ENCODE data around the gene GCLM. TPM values are rescaled to one million over a fixed set of nuclear protein-coding genes. Genes with fewer than 3 reads are reported as not detected.

GCLM gene
- total and polyA plus RNA-seq, 2 donors (not counting 3 experiments of a cell fraction or from before 2014, with no cell fraction given) = 12.3 to 55.9 TPM

- Histone ChIP-seq H3K36me3 (ENCODE audit: control insufficient read depth in 2 of 2, extremely low read depth in 1 of 2, insufficient read depth in 2 of 2, low read length in 2 of 2) (no peaks in the 10 kb centered on the region), H3K4me1 (ENCODE audit: control insufficient read depth, extremely low read depth, insufficient read depth, low read length) (no peaks in the 10 kb centered on the region), H3K9me3 (replicated peaks; ENCODE audit: control insufficient read depth, insufficient read depth, low read length) (no peaks in the 10 kb centered on the region), H3K79me2 (ENCODE audit: control insufficient read depth, insufficient read depth, low read length) (no peaks in the 10 kb centered on the region), H3K4me2 (ENCODE audit: insufficient read depth, low read length) (no peak overlapping the region), H3K4me3 (replicated peaks in 1 of 3; ENCODE audit: insufficient read depth in 1 of 3, low read depth in 1 of 3, low read length in 3 of 3) (no peak overlapping the region), H3K27me3 (ENCODE audit: control insufficient read depth in 2 of 2, insufficient read depth in 2 of 2, low read length in 2 of 2) (peaks cover 9 to 21% of the 10 kb centered on the region in 2 experiments), H4K20me1 (replicated peaks; ENCODE audit: control insufficient read depth, extremely low read depth, insufficient read depth, low read length) (no peaks in the 10 kb centered on the region), H2AFZ (ENCODE audit: low read depth, low read length) (no peak overlapping the region), H3K9me1 (replicated peaks; ENCODE audit: control insufficient read depth, extremely low read depth, insufficient read depth, low read length) (no peaks in the 10 kb centered on the region), H3K9ac (replicated peaks; ENCODE audit: extremely low read depth, insufficient read depth, low read length) (no peak overlapping the region), H3K27ac (ENCODE audit: insufficient read depth, low read depth, low read length) (no peak overlapping the region)
- no peak for DNase-seq (ENCODE audit: low read depth, low spot score)
- intact Hi-C loops (cut with micrococcal nuclease) = no loop called here
- TF ChIP-seq MYC (IDR thresholded peaks at IDR 0.05; ENCODE audit: low read depth, low read length) = no peak
- TF ChIP-seq POLR2A (IDR thresholded peaks at IDR 0.05; ENCODE audit: low read depth, low read length) = no peak
- no peak for TF ChIP-seq CTCF (IDR thresholded peaks at IDR 0.05; ENCODE audit: extremely low read depth in 1 of 2, insufficient read depth in 1 of 2, low read depth in 1 of 2, low read length in 2 of 2)
- no peak for TF ChIP-seq POLR2AphosphoS5 (IDR thresholded peaks at IDR 0.05; ENCODE audit: insufficient read depth, low read depth, low read length)
- TF ChIP-seq JUN (IDR thresholded peaks at IDR 0.05; ENCODE audit: borderline replicate concordance, insufficient read depth, insufficient read length, low read depth) = no peak
- TF ChIP-seq EZH2 (IDR thresholded peaks at IDR 0.05; ENCODE audit: borderline replicate concordance, low read depth, low read length, severe bottlenecking) = no peak
- TF ChIP-seq GATA2 (IDR thresholded peaks at IDR 0.05; ENCODE audit: insufficient read depth, insufficient read length, low read depth, low read length) = no peak
- TF ChIP-seq, protein P1, sequence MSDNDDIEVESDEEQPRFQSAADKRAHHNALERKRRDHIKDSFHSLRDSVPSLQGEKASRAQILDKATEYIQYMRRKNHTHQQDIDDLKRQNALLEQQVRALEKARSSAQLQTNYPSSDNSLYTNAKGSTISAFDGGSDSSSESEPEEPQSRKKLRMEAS (IDR thresholded peaks at IDR 0.05; ENCODE audit: insufficient read depth, insufficient read length) = no peak
- no peak for TF ChIP-seq FOS (IDR thresholded peaks at IDR 0.05; ENCODE audit: borderline replicate concordance, insufficient read depth, low read length)
- dilution Hi-C loops (cut with MboI; ENCODE audit: extremely low pct_ligation_motif_present, low sequenced_read_pairs) = no loop called here
- CTCF ChIA-PET = interaction anchor here (1.3 kb wide), 1 partner anchor 378 kb away, joined by 3 read pairs; no protein-coding TSS in a partner anchor
- FAIRE-seq = no peak
- POLR2A ChIA-PET = interaction anchor here (0.6 kb wide), 1 partner anchor 519 kb away, joined by 5 read pairs; no protein-coding TSS in a partner anchor
- BruUV-seq (replicated peaks) = no TSS peak
These were observed 48.9 kb upstream of the GCLM start for GRCh38 chr1:93958032-93958725.
